ENCODE data around the gene FAS. TPM values are rescaled to one million over a fixed set of nuclear protein-coding genes. Genes with fewer than 3 reads are reported as not detected.

The FAS gene
- polyA plus RNA-seq, 1 of the 3 experiments (the other 2 are of a cell fraction) = 31.5 TPM

DNA sequence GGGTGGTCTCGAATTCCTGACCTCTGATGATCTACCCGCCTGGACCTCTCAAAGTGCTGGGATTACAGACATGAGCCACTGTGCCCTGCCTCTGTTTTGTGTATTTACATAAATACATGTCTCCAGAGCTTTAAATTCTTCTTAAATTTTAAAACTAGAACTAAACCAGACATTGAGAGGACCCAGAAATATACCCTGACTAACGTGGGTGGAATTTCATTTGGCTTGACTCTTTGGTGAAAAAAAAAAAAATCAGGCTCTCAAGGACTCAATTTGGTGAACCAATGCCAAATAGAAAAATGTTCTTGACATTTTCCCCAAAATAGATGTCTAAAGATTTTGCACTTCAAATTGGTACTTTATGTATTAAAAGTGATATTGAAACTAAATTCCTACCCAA, 16.6 kb upstream of the FAS start:
- no peaks in the 10 kb centered on the region for H4K20me1 ChIP-seq (ENCODE audit: insufficient read depth)
- no peaks in the 10 kb centered on the region for H3K9me3 ChIP-seq
- H3F3A ChIP-seq (replicated peaks; ENCODE audit: insufficient read depth) = no peaks in the 10 kb centered on the region
- no peaks in the 10 kb centered on the region; a peak in 2 of 4 replicates for H3K4me1 ChIP-seq (ENCODE audit: control insufficient read depth in 1 of 2, insufficient read depth in 2 of 2, low read depth in 1 of 2, low read length in 1 of 2)
- H3K9me2 ChIP-seq = no peaks in the 10 kb centered on the region
- no peaks in the 10 kb centered on the region for H3K36me3 ChIP-seq (replicated peaks in 1 of 2; ENCODE audit: control insufficient read depth in 1 of 2, insufficient read depth in 2 of 2, low read length in 1 of 2)
- H3K4me3 ChIP-seq (ENCODE audit: low read depth in 2 of 2, low read length in 1 of 2) = no peak overlapping the region
- H3K79me2 ChIP-seq (ENCODE audit: insufficient read depth) = peaks cover 14% of the 10 kb centered on the region; the same call in 1 of the 2 replicates
- POLR2A ChIA-PET = no interaction called here
- H3K27me3 ChIP-seq (ENCODE audit: insufficient read depth) = no peaks in the 10 kb centered on the region
- no peak overlapping the region for H3K9ac ChIP-seq
- H3K4me2 ChIP-seq = peak overlapping the region; percentile 70
- no peak overlapping the region for H2AFZ ChIP-seq (ENCODE audit: low read depth)
- peak overlapping the region; percentile 45 to 56; a peak in 3 of 4 replicates for H3K27ac ChIP-seq (ENCODE audit: low read depth in 2 of 2, low read length in 1 of 2)
- WGBS (ENCODE audit: low lambda C conversion rate) = 70% methylated on average over 3 of the region's 3 CpGs
- DNase-seq = no peak
- CTCF ChIA-PET = interaction anchor here (1.1 to 2.3 kb wide), 3 partner anchors 25 to 56 kb away, joined by 3 to 6 read pairs (median 3); no protein-coding TSS in a partner anchor
- TF ChIP-seq TEAD4 (IDR thresholded peaks at IDR 0.05; ENCODE audit: borderline replicate concordance, insufficient read depth) (peak; percentile 30; the same call in 1 of the 2 replicates), CHD2 (IDR thresholded peaks at IDR 0.05; ENCODE audit: low read length, partially characterized antibody) (no peak), SMC3 (IDR thresholded peaks at IDR 0.05; ENCODE audit: low read depth, low read length) (no peak), MEF2A (IDR thresholded peaks at IDR 0.05; ENCODE audit: borderline replicate concordance, low read depth) (peak; percentile 87; the same call in 1 of the 2 replicates), EP300 (IDR thresholded peaks at IDR 0.05; ENCODE audit: borderline replicate concordance in 1 of 2, low read depth in 1 of 2, low read length in 1 of 2) (peak in 1 of 2 experiments; percentile 44; a peak in 1 of 4 replicates), MXI1 (IDR thresholded peaks at IDR 0.05; ENCODE audit: low read depth, low read length) (no peak), FOSL2 (IDR thresholded peaks at IDR 0.05; ENCODE audit: borderline replicate concordance, low read depth) (peak; percentile 46; the same call in 1 of the 2 replicates), GABPA (IDR thresholded peaks at IDR 0.05; ENCODE audit: low read depth) (no peak), TCF12 (IDR thresholded peaks at IDR 0.05) (peak; percentile 71), SIN3A (IDR thresholded peaks at IDR 0.05; ENCODE audit: borderline replicate concordance, low read depth, low read length) (no peak), JUND (IDR thresholded peaks at IDR 0.05) (peak; percentile 45), IRF3 (IDR thresholded peaks at IDR 0.05; ENCODE audit: low read depth, low read length) (no peak), NFIC (IDR thresholded peaks at IDR 0.05; ENCODE audit: borderline replicate concordance) (peak; percentile 72; the same call in 1 of the 2 replicates), RCOR1 (IDR thresholded peaks at IDR 0.05; ENCODE audit: low read length) (no peak), RXRA (IDR thresholded peaks at IDR 0.05; ENCODE audit: borderline replicate concordance, low read depth) (no peak), ZBTB33 (IDR thresholded peaks at IDR 0.05; ENCODE audit: borderline replicate concordance, low read depth) (no peak), RAD21 (IDR thresholded peaks at IDR 0.05; ENCODE audit: low read length) (no peak), TAF1 (IDR thresholded peaks at IDR 0.05; ENCODE audit: borderline replicate concordance, low read depth, low read length) (no peak), RFX5 (IDR thresholded peaks at IDR 0.05; ENCODE audit: low read length) (no peak), FOXM1 (IDR thresholded peaks at IDR 0.05; ENCODE audit: low read depth) (no peak), FOXJ3 (CRISPR knock-in tag; IDR thresholded peaks at IDR 0.05) (no peak), USF2 (IDR thresholded peaks at IDR 0.05; ENCODE audit: borderline replicate concordance, low read depth, low read length) (no peak), EZH2phosphoT487 (IDR thresholded peaks at IDR 0.05; ENCODE audit: borderline replicate concordance, low read depth) (no peak), GATA2 (CRISPR knock-in tag; IDR thresholded peaks at IDR 0.05) (no peak)
- TF ChIP-seq, protein P1, sequence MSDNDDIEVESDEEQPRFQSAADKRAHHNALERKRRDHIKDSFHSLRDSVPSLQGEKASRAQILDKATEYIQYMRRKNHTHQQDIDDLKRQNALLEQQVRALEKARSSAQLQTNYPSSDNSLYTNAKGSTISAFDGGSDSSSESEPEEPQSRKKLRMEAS (IDR thresholded peaks at IDR 0.05; ENCODE audit: low read depth) = no peak
- TF ChIP-seq, protein P2, sequence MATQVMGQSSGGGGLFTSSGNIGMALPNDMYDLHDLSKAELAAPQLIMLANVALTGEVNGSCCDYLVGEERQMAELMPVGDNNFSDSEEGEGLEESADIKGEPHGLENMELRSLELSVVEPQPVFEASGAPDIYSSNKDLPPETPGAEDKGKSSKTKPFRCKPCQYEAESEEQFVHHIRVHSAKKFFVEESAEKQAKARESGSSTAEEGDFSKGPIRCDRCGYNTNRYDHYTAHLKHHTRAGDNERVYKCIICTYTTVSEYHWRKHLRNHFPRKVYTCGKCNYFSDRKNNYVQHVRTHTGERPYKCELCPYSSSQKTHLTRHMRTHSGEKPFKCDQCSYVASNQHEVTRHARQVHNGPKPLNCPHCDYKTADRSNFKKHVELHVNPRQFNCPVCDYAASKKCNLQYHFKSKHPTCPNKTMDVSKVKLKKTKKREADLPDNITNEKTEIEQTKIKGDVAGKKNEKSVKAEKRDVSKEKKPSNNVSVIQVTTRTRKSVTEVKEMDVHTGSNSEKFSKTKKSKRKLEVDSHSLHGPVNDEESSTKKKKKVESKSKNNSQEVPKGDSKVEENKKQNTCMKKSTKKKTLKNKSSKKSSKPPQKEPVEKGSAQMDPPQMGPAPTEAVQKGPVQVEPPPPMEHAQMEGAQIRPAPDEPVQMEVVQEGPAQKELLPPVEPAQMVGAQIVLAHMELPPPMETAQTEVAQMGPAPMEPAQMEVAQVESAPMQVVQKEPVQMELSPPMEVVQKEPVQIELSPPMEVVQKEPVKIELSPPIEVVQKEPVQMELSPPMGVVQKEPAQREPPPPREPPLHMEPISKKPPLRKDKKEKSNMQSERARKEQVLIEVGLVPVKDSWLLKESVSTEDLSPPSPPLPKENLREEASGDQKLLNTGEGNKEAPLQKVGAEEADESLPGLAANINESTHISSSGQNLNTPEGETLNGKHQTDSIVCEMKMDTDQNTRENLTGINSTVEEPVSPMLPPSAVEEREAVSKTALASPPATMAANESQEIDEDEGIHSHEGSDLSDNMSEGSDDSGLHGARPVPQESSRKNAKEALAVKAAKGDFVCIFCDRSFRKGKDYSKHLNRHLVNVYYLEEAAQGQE (IDR thresholded peaks at IDR 0.05; ENCODE audit: low read depth, low read length) = no peak
